Fibroblast of pulmonary artery (primary cell): ENCODE data around the gene SIGLEC12.

Source experiments
- DNase-seq: peaks from one replicate; pipeline ENCODE4 v3.0.0-alpha.2; 2010; ENCODE audit warnings: low read depth
- H3K4me3 ChIP-seq: replicated peaks from 2 replicates; pipeline ENCODE4 v1.5.1; 2011; ENCODE audit warnings: low read depth, mild to moderate bottlenecking, control low read depth, low read length, moderate library complexity
- TF ChIP-seq, protein P1 (sequence below): IDR thresholded peaks from 2 replicates; pipeline ENCODE4 v1.5.1; 2011; ENCODE audit warnings: mild to moderate bottlenecking, control low read depth, low read length, inconsistent platforms; ENCODE audit errors: missing control alignments

SIGLEC12 gene

DNA sequence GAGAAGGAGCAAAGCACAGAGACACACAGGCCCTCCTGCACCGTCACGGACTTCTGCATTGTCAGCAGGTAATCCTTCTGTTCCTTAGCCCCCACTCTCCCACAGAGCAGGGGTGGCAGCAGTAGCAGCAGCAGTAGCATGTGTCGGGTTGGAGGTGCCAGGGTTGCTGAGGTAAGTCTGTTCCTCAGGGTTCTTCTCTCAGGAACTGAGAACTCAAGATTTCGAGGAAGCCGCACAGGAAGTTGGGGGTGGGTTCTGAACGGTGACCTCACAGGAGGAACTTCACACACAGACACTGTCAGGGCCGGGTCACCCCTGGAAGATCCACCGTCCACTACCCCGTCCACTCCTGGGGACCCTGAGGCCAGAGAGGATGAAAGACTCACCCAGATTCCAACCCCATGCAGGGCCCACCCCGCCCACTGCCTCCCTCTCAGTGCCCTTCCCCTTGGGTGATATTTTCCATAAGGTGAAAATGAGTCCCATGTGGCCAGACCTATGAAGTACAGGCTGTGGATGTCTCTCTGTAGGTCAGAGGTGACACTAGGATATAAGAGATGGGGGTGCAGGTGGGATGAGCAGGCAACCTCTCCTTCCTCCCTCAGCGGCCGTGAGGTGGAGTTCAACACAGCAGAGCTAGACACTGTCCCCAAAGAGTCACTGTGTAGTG lies at the start of gene SIGLEC12:
Gene SIGLEC12 (minus strand): TSS at position 207 of the 670 bp plus-strand sequence. CDS start 67 bp downstream, at position 140.
- no peak for DNase-seq
- TF ChIP-seq, protein P1, sequence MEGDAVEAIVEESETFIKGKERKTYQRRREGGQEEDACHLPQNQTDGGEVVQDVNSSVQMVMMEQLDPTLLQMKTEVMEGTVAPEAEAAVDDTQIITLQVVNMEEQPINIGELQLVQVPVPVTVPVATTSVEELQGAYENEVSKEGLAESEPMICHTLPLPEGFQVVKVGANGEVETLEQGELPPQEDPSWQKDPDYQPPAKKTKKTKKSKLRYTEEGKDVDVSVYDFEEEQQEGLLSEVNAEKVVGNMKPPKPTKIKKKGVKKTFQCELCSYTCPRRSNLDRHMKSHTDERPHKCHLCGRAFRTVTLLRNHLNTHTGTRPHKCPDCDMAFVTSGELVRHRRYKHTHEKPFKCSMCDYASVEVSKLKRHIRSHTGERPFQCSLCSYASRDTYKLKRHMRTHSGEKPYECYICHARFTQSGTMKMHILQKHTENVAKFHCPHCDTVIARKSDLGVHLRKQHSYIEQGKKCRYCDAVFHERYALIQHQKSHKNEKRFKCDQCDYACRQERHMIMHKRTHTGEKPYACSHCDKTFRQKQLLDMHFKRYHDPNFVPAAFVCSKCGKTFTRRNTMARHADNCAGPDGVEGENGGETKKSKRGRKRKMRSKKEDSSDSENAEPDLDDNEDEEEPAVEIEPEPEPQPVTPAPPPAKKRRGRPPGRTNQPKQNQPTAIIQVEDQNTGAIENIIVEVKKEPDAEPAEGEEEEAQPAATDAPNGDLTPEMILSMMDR, result no peak
- no peak within 1 kb of the TSS for H3K4me3 ChIP-seq

DNA sequence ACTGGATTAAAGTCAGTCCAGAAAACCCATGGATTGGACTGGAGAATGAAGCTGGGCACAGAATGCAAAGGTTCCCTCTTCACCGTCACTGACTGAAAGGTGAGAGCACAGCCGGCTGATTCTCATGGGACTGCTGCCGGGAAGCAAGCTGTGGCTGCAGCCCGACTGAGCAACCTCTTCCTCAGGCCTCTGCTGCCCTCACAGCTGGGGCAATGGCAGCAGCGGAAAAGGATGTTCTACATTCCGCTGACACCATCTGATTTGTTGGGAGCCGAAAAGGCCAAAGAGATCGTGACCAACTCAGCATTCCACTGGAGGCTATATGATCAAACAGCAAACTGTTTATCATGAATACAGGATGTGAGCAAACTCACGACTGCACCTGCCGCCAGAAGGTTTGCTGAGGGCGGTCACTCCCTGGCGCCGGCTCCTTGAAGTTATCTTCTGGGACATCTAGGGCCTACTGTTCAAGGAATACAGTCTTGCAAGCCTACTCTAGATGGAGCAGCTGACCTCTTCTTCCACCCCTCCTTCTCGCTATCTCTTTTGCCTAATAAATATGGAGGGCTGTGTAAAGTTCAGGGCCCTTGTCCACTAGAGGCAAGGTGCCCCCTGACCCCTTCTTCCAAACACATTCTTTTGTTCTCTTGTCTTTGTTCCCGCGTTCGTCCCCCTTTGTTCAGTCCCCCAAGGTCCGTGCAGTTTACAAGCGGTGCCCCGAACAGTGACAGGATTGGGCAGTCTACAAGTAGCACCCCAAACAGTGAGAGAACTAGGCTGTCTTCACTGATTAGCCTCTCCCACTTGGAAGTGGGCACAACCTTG lies 49.5 kb upstream of the SIGLEC12 start:
- DNase-seq, result no peak
- H3K4me3 ChIP-seq, result no peak overlapping the region
- TF ChIP-seq, protein P1, result no peak

DNA sequence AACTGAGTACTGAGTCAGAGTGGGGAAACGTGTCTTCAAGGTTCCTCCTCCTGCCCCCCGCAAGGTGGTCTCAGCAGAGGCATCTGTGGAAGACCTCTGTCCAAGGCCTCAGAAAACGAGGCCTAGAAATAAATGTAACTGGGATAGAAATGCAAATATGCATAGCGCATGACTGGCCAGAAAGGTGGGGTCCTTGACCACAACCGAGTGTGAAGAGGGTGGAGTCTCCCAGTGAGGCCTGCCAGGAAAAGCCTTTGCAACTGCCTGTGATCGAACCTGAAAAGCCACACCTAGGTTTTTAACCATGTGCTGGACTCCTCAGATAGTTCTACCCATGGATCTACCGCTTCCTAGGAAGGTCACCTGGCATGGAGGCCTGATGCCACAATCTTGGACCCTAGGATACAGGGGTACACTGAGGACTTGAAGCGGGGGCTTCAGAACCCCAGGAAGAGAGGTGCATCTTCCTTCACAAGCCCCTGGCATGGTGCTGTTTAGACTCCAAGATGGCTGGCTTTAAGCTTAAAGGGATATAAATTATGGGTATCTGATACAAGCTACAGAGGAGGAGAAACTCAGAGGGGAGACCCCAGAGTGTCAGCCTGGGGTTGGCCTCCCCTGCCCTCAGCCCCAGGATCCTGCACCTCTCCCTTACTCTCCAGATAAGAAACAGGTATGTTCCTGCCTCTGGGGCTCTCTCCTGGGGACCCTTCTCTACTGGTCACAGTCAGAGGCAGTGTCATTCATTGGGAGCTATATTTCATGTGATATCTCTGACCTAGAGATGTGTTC lies 48.1 kb upstream of the SIGLEC12 start:
- H3K4me3 ChIP-seq, result no peak overlapping the region
- DNase-seq, result no peak
- TF ChIP-seq, protein P1, result no peak

DNA sequence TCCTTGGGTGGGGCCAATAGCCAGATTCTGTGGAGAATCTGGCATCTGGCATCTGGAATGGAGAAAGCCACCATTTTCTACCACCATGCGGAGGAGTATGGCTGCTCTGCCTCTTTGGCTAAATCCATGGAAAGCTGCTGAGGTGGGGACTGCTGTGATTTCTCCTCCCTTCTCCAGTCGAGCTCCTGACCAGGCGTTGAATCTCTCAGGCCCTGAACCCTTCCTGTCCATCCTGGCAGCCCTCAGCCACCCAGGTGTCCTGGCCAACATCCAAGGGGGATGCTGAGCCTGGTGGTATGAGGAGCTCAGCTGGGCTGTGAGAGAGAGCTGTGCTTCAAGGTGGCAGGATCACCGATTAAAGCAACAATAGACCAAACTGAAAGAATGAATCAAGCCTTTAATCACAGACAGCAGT lies 47.3 kb upstream of the SIGLEC12 start:
- no peak for DNase-seq
- TF ChIP-seq, protein P1, result no peak
- H3K4me3 ChIP-seq, result no peak overlapping the region

DNA sequence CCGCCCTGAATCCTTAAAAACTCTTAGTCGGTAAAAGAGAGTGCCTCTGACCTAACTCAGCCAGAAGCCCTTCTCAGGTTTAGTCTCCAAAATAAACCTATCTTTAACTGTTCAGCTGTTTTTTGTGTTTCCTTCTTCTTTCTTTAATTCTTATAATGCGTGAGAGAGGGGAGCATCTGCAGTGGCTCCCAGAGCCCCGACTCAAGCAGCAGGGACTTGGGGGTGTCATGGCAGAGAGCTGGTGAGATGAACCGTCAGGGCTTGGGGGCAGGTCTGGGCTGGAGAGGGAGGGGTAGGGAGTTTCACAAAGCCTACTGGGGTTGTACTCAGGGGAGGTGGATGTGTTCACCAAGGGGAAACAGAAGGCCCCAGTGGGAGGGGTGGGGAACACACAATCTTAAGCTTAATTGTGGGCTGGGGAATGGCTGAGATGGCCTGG lies 46.6 kb upstream of the SIGLEC12 start:
- no peak overlapping the region for H3K4me3 ChIP-seq
- TF ChIP-seq, protein P1, result no peak
- no peak for DNase-seq

DNA sequence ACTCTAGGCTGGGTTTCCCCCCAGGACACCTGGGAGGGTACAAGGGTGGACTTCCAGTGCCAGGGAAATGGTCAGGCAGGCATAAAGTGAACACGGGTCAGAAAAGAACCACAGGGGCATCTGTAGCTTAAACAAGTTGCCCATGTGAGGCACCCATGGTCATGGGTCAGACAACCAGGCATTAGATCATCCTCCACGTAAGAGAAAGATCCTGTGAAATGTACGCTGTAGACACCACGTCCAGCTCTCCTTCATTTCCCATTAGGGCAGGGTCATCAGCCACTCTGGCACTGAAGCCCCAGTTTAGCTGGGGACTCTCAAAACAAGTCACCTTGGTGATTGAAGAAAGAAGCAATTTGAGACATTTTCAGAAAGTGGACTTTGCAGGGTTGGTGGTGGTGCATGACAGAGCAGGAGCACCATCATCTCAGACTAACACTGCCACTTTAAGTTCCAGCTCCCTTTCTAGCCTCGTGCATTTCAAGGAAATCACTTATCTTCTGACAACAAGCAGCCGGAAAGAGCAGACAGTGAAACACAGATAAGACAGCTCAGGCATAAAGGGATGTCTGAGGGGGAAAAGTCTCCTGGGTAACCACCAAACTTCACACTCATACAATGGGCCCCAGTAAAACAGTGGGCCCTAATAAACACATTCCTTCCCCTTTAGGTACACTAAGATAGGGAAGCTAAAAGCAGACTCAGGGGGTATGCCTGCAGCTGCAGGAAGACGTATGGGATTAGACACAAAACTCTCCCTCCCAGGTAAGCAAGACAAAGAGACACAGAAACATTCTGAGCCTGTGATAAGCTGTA lies 46.0 kb upstream of the SIGLEC12 start:
- TF ChIP-seq, protein P1, result no peak
- H3K4me3 ChIP-seq, result no peak overlapping the region
- DNase-seq, result peak; percentile 57
